Upper lobe of left lung (tissue), 4 donors: ENCODE data around the gene SEM1.

Experiments
- CTCF ChIP-seq, 6 experiments: fragments of 450-650 bp in 4 of 6; fragments of 200-600 bp in 2 of 6; sonication (generic) in 2 of 6; IDR thresholded peaks; one replicate each; pipeline ENCODE4 v1.5.1; 2016 to 2019; ENCODE audit warnings: antibody characterized with exemption in 6 of 6
- POLR2AphosphoS5 ChIP-seq, 2 donors: sonication (generic); formaldehyde crosslinking; IDR thresholded peaks; one replicate each; pipeline ENCODE4 v1.5.1; 2017; ENCODE audit warnings: antibody characterized with exemption in 2 of 2

GRCh38 chr7:96720843-96721242 is 11.2 kb upstream of the SEM1 start:
- TF ChIP-seq CTCF (IDR thresholded peaks at IDR 0.05) (no peak), POLR2AphosphoS5 (IDR thresholded peaks at IDR 0.05) (no peak)
